Kidney (tissue), 14 donors: ENCODE measurements around the gene RNU6-9. TPM values are rescaled to one million over a fixed set of nuclear protein-coding genes. Genes with fewer than 3 reads are reported as not detected.

Source experiments
- DNase-seq, 5 donors: peaks; one replicate each; pipeline ENCODE4 v3.0.0-alpha.2; 2013 to 2020
- FAIRE-seq: peaks from 2 replicates; lab custom pipeline; 2012; peaks lifted over from hg19 to GRCh38; lab: Jason Lieb, UNC
- H3K27ac ChIP-seq, 2 donors: one replicate each; pipeline ENCODE4 v1.7.0; 2013; ENCODE audit warnings: low read depth in 2 of 2, low read length in 2 of 2, inconsistent platforms in 1 of 2
- H3K27me3 ChIP-seq: one replicate; pipeline ENCODE4 v1.7.1; 2013; ENCODE audit warnings: low read length, inconsistent platforms; ENCODE audit not compliant: control insufficient read depth, insufficient read depth
- H3K36me3 ChIP-seq, 3 donors: one replicate each; pipeline versions ENCODE4 v1.7.0 to v1.7.1; 2013; ENCODE audit warnings: low read length in 3 of 3, control low read depth in 1 of 3, inconsistent platforms in 1 of 3; ENCODE audit not compliant: insufficient read depth in 3 of 3, control insufficient read depth in 2 of 3
- H3K4me1 ChIP-seq, 3 donors: one replicate each; pipeline versions ENCODE4 v1.7.0 to v1.7.1; 2013; ENCODE audit warnings: low read length in 3 of 3, inconsistent platforms in 1 of 3, low read depth in 1 of 3; ENCODE audit not compliant: control insufficient read depth in 2 of 3, insufficient read depth in 2 of 3
- H3K4me3 ChIP-seq, 3 donors: one replicate each; pipeline versions ENCODE4 v1.7.0 to v1.8.1; 2013; ENCODE audit warnings: low read length in 3 of 3, control low read depth in 1 of 3, inconsistent platforms in 1 of 3
- H3K9ac ChIP-seq, 3 donors: one replicate each; pipeline versions ENCODE4 v1.7.0 to v1.7.1; 2013; ENCODE audit warnings: low read length in 3 of 3, control low read depth in 1 of 3, inconsistent platforms in 1 of 3
- H3K9me3 ChIP-seq, 3 donors: one replicate each; pipeline versions ENCODE4 v1.7.0 to v1.7.1; 2013; ENCODE audit warnings: low read length in 3 of 3, control low read depth in 1 of 3, inconsistent platforms in 1 of 3; ENCODE audit not compliant: control insufficient read depth in 2 of 3, insufficient read depth in 1 of 3
- CTCF ChIP-seq: IDR thresholded peaks from 3 replicates; pipeline ENCODE4 v1.5.1; 2012; ENCODE audit warnings: mild to moderate bottlenecking, moderate library complexity, borderline replicate concordance; ENCODE audit not compliant: insufficient read depth; ENCODE audit errors: extremely low read depth
- intact Hi-C: fragments of 100-400 bp; cut with DNase I; formaldehyde crosslinking; loops from one replicate; pipeline ENCODE4 v1.11.1; 2022
- polyA plus RNA-seq: library from polyadenylated mRNA; stranded (reverse); fragments of 350-450 nt; fragmentation: Illumina TruSeq; extraction: RNeasy Lipid Tissue Mini Kit (QIAGEN cat#74804); gene quantifications from one replicate; pipeline ENCODE4 v1.2.3, GENCODE V29; 2014; ENCODE audit warnings: low read depth, low replicate concordance; ENCODE audit not compliant: insufficient read depth
- total RNA-seq: library from RNA; stranded (reverse); fragmentation: NEBNext Ultra II Directional; extraction: Animal tissue kit (Norgen Biotek cat#: 25700); gene quantifications from one replicate; pipeline ENCODE4 v1.2.1, GENCODE V29; 2021
- donor health status: control.
- donor health status: control.
- donor health status: control.
- donor health status: control.
- donor health status: control.
- donor health status: DM: yes; HTN: yes; CAD: no.
- donor health status: Normal renal cell carcinoma (clear cell type).

RNU6-9 gene
- total and polyA plus RNA-seq, 2 donors from 2014 or later = not detected

- FAIRE-seq (no peak), DNase-seq (no peak)
- Histone ChIP-seq H3K27ac (no peak overlapping the region), H3K4me1 (peaks cover 0 to 11% (median 3%) of the 10 kb centered on the region in 3 donors), H3K9me3 (no peaks in the 10 kb centered on the region), H3K27me3 (peaks cover 9% of the 10 kb centered on the region), H3K9ac (no peak overlapping the region), H3K36me3 (no peaks in the 10 kb centered on the region), H3K4me3 (no peak overlapping the region)
- intact Hi-C loops = no loop called here
- TF ChIP-seq CTCF = no peak
Observed at GRCh38 chr19:918152-918437, 24.8 kb downstream of the RNU6-9 start.

GRCh38 chr19:918481-919198, 25.4 kb downstream of the RNU6-9 start:
- H3K9ac ChIP-seq = no peak overlapping the region
- FAIRE-seq (no peak), DNase-seq (peak in 1 of 5 donors; percentile 82)
- H3K4me3 ChIP-seq = no peak overlapping the region
- intact Hi-C loops = no loop called here
- H3K27ac ChIP-seq = no peak overlapping the region
- TF ChIP-seq CTCF = no peak
- H3K36me3 ChIP-seq = no peaks in the 10 kb centered on the region
- no peaks in the 10 kb centered on the region for H3K9me3 ChIP-seq
- H3K27me3 ChIP-seq = peaks cover 9% of the 10 kb centered on the region
- H3K4me1 ChIP-seq = peaks cover 0 to 11% (median 1%) of the 10 kb centered on the region in 3 donors

GRCh38 chr19:919199-920050, 26.1 kb downstream of the RNU6-9 start:
- no peaks in the 10 kb centered on the region for H3K36me3 ChIP-seq
- intact Hi-C loops = no loop called here
- DNase-seq = peak in 4 of 5 donors; percentile 53 to 79 (median 57)
- peaks cover 9% of the 10 kb centered on the region for H3K27me3 ChIP-seq
- no peak for TF ChIP-seq CTCF
- peaks cover 0 to 11% (median 0%) of the 10 kb centered on the region in 3 donors for H3K4me1 ChIP-seq
- no peak overlapping the region for H3K9ac ChIP-seq
- no peak overlapping the region for H3K27ac ChIP-seq
- no peak overlapping the region for H3K4me3 ChIP-seq
- no peak for FAIRE-seq
- H3K9me3 ChIP-seq = no peaks in the 10 kb centered on the region
